NCI-H2196 (cell line): Measurements from ENCODE around the gene TACR3.
"Not testable (repeated sequence)": the region's sequence is repeated elsewhere in the genome, so short reads cannot be mapped to it uniquely, and the experiment has no call there.

Experiments used
- DNase-seq: peaks from one replicate; lab custom pipeline; 2025; ENCODE audit not compliant: unreplicated experiment; lab: John Stamatoyannopoulos, UW

TACR3 gene

GRCh38 chr4:103719830-103720207 lies at the start of gene TACR3:
Gene TACR3, minus strand, starts transcription at chr4:103719985. Its CDS starts 310 bp downstream, at chr4:103719675.
- no peak for DNase-seq

- DNase-seq: no peak
Observed at GRCh38 chr4:103757631-103758030, 37.8 kb upstream of the TACR3 start.

GRCh38 chr4:103756741-103757140 lies 37.0 kb upstream of the TACR3 start:
- no peak for DNase-seq

- no peak for DNase-seq
Observed at GRCh38 chr4:103754844-103755243, 35.1 kb upstream of the TACR3 start.

- no peak for DNase-seq
Observed at GRCh38 chr4:103753868-103754653, 34.3 kb upstream of the TACR3 start.

- not testable (repeated sequence) for DNase-seq
Observed at GRCh38 chr4:103723150-103723549, 3.4 kb upstream of the TACR3 start.

GRCh38 chr4:103721251-103721650 lies 1.5 kb upstream of the TACR3 start:
- DNase-seq: no peak

GRCh38 chr4:103720661-103721060 lies 876 bp upstream of the TACR3 start:
- DNase-seq: no peak

- DNase-seq: no peak
Observed at GRCh38 chr4:103719105-103719829, 518 bp downstream of the TACR3 start.

GRCh38 chr4:103692615-103693014 lies 27.2 kb downstream of the TACR3 start:
- DNase-seq: no peak

- no peak for DNase-seq
Observed at GRCh38 chr4:103673983-103674382, 45.8 kb downstream of the TACR3 start.

- not testable (repeated sequence) for DNase-seq
Observed at GRCh38 chr4:103666764-103667163, 53.0 kb downstream of the TACR3 start.

GRCh38 chr4:103664436-103665075 lies 55.2 kb downstream of the TACR3 start:
- no peak for DNase-seq

- DNase-seq: no peak
Observed at GRCh38 chr4:103648541-103648940, 71.2 kb downstream of the TACR3 start.

GRCh38 chr4:103645991-103646390 lies 73.8 kb downstream of the TACR3 start:
- no peak for DNase-seq

- DNase-seq: no peak
Observed at GRCh38 chr4:103634236-103634635, 85.5 kb downstream of the TACR3 start.

- DNase-seq: no peak
Observed at GRCh38 chr4:103626296-103626695, 93.5 kb downstream of the TACR3 start.

- DNase-seq: no peak
Observed at GRCh38 chr4:103591841-103592240, 127.9 kb downstream of the TACR3 start.

- DNase-seq: no peak
Observed at GRCh38 chr4:103567591-103567990, 152.2 kb downstream of the TACR3 start.

GRCh38 chr4:103559178-103559577 lies 160.6 kb downstream of the TACR3 start:
- DNase-seq: not testable (repeated sequence)
